ENCODE measurements around the gene OSM. TPM values are rescaled to one million over a fixed set of nuclear protein-coding genes. Genes with fewer than 3 reads are reported as not detected.

The OSM gene
- total RNA-seq, 4 donors from 2014 or later, result 0.19 to 5.7 (median 0.19) TPM; not detected in 1

GRCh38 chr22:30227438-30228228 lies 39.0 kb downstream of the OSM start:
- no peak for DNase-seq
- no peak overlapping the region for H3K4me3 ChIP-seq
- peaks cover 0 to 25% (median 0%) of the 10 kb centered on the region in 3 donors for H3K4me1 ChIP-seq
- peaks cover 0 to 25% (median 0%) of the 10 kb centered on the region in 4 donors for H3K27me3 ChIP-seq
- 71 to 79% methylated on average over 4 of the region's 4 CpGs for WGBS, 2 donors
- H3K27ac ChIP-seq, result no peak overlapping the region
- intact Hi-C loops (cut with DNase I), result no loop called here
- no peaks in the 10 kb centered on the region for H3K36me3 ChIP-seq
- H3K9me3 ChIP-seq, result no peaks in the 10 kb centered on the region
- TF ChIP-seq POLR2A (IDR thresholded peaks at IDR 0.05) (no peak), CTCF (IDR thresholded peaks at IDR 0.05) (no peak)

- intact Hi-C loops (cut with DNase I), result no loop called here
- Histone ChIP-seq H3K4me1 (peaks cover 0 to 25% (median 0%) of the 10 kb centered on the region in 3 donors), H3K27me3 (peaks cover 0 to 34% (median 0%) of the 10 kb centered on the region in 4 donors), H3K36me3 (no peaks in the 10 kb centered on the region), H3K27ac (no peak overlapping the region), H3K9me3 (no peaks in the 10 kb centered on the region), H3K4me3 (no peak overlapping the region)
- DNase-seq, result no peak
- 73 to 82% methylated on average over 7 to 9 of the region's 11 CpGs for WGBS, 2 donors
- TF ChIP-seq POLR2A (IDR thresholded peaks at IDR 0.05) (no peak), CTCF (IDR thresholded peaks at IDR 0.05) (no peak)
Observed at GRCh38 chr22:30226192-30226832, 40.3 kb downstream of the OSM start.

- Histone ChIP-seq H3K27ac (no peak overlapping the region), H3K9me3 (no peaks in the 10 kb centered on the region), H3K4me1 (peaks cover 0 to 25% (median 0%) of the 10 kb centered on the region in 3 donors), H3K4me3 (no peak overlapping the region), H3K36me3 (no peaks in the 10 kb centered on the region), H3K27me3 (peaks cover 0 to 42% (median 0%) of the 10 kb centered on the region in 4 donors)
- 60 to 63% methylated on average over 7 of the region's 7 CpGs for WGBS, 2 donors
- TF ChIP-seq POLR2A (IDR thresholded peaks at IDR 0.05), result no peak
- TF ChIP-seq CTCF (IDR thresholded peaks at IDR 0.05), result no peak
- intact Hi-C loops (cut with DNase I), result no loop called here
- DNase-seq, result no peak
Observed at GRCh38 chr22:30225220-30225927, 41.3 kb downstream of the OSM start.

- Histone ChIP-seq H3K27me3 (peaks cover 0 to 42% (median 0%) of the 10 kb centered on the region in 4 donors), H3K36me3 (no peaks in the 10 kb centered on the region), H3K4me1 (peaks cover 0 to 24% (median 0%) of the 10 kb centered on the region in 3 donors), H3K4me3 (no peak overlapping the region), H3K27ac (no peak overlapping the region), H3K9me3 (no peaks in the 10 kb centered on the region)
- no peak for DNase-seq
- intact Hi-C loops (cut with DNase I), result no loop called here
- 34 to 41% methylated on average over 7 to 9 of the region's 11 CpGs for WGBS, 2 donors
- no peak for TF ChIP-seq POLR2A (IDR thresholded peaks at IDR 0.05)
- TF ChIP-seq CTCF (IDR thresholded peaks at IDR 0.05), result no peak
Observed at GRCh38 chr22:30224161-30224857, 42.3 kb downstream of the OSM start.
